Choroid plexus epithelial cell (primary cell): Measurements from ENCODE around the gene RBM38.
A peak's percentile ranks its signal among the peaks of the same experiment; 100 is the strongest.

ENCODE experiments used
- DNase-seq: peaks from one replicate; pipeline ENCODE4 v3.0.0-alpha.2; 2010; ENCODE audit warnings: low read depth
- H3K4me3 ChIP-seq: 2 replicates; pipeline ENCODE4 v1.5.1; 2011; ENCODE audit warnings: low read depth, mild to moderate bottlenecking, control low read depth, low read length, moderate library complexity
- CTCF ChIP-seq: conservative IDR thresholded peaks from 2 replicates; pipeline ENCODE4 v1.5.1; 2011; ENCODE audit warnings: low read depth, mild to moderate bottlenecking, control low read depth, inconsistent platforms, low read length, moderate library complexity

The RBM38 gene

DNA sequence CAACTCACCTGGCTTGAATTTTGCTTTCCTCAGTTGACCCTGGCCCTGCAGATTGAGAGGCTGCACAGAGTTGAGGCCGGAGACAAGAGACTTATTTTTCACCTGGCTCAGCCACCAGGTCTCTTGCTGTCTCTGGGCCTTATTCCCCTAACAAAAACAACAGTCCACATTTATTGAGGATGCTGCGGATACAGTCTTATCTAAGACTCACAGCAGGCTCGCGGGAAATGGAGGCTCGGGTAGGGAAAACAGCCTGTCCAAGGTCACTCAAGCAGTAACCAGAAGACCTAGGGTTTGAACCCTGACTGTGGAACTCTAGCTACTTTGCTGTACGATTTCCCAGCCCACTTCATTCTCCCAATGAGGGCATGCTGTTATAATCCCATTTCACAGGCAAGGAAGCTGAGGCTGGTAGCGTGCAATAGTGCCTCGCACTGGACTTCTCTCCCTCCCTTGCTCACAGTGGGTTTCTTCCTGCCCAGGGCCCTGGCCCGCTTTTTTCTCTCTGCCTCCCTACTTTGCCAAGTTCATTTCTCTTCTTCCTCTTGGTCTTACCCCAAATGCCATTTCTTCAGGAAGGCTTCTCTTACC is 57.7 kb downstream of the RBM38 start:
- no peak for TF ChIP-seq CTCF
- DNase-seq = no peak

GRCh38 chr20:57449398-57450354 is 58.5 kb downstream of the RBM38 start:
- no peak for TF ChIP-seq CTCF
- no peak overlapping the region for H3K4me3 ChIP-seq
- DNase-seq = no peak

More for the DNA sequence above, 57.7 kb downstream of the RBM38 start:
- no peak overlapping the region for H3K4me3 ChIP-seq

DNA sequence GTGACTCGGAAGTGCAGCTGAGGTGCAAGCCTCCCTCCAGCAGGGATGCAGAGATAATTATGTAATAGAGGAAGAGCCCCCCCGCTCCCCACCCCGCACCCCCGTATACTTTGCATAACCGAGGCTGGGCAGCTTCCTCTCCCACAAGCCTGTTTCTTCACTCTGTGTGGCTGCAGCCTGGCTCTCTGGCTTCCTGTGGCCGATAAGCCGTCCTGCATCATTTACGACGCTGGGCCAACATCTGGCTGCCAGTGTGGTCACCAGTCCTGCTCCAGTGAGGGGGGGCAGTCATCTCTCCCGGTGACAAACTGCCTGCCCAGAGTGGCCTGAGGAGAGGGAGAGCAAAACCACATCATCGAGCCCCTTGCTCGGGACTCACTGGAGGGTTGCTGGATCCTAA is 59.2 kb downstream of the RBM38 start:
- TF ChIP-seq CTCF = no peak
- H3K4me3 ChIP-seq = no peak overlapping the region
- DNase-seq = peak; percentile 16

DNA sequence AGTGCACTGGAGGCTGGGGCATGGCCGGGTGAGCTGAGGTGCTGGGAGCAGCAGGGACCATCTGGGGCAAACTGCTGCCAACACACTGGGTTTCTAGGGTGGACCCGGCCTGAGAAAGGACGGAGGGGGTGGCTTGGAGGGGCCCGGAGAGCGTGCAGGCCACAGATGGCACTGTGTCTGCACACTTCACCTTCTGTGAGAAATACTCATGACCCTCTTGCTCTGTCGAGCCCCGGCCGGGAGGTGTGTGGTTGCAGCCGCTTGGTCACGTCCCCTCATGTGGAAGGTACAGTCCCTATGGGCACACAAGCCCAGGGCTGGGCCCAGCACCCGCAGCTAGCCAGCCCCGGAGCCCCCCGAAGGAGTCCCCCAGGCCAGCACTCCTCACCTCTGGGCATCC is 59.7 kb downstream of the RBM38 start:
- no peak for TF ChIP-seq CTCF
- DNase-seq = no peak
- H3K4me3 ChIP-seq = no peak overlapping the region

DNA sequence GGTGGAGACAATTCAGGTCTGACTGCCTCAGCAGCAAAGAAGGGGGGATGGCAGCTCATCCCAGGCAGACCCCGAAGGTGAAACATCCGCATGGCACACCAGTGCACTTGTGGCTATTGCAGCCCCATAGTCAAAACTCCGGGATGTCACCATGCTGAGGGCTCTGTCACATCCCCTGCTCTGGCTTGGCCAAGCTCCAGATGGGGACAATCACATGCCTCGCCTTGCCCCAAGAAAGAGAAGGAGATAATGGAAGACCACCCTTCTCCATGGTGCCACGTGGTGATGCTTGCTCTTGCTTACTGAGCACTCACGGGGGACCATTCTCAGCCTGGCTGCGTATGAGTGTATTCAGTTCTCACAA is 60.2 kb downstream of the RBM38 start:
- TF ChIP-seq CTCF = no peak
- no peak for DNase-seq
- H3K4me3 ChIP-seq = no peak overlapping the region

GRCh38 chr20:57451795-57452661 is 60.8 kb downstream of the RBM38 start:
- no peak for DNase-seq
- H3K4me3 ChIP-seq = no peak overlapping the region

More at GRCh38 chr20:57451795-57452661, 60.8 kb downstream of the RBM38 start:
- no peak for TF ChIP-seq CTCF
